KMS-11 (cell line): Measurements from ENCODE around the gene CNNM3.
A peak's percentile ranks its signal among the peaks of the same experiment; 100 is the strongest.

ENCODE experiments used
- H2AFZ ChIP-seq: fragments of 200-600 bp; sonication (generic); 2 replicates; pipeline ENCODE4 v1.6.1; 2016; ENCODE audit warnings: antibody characterized with exemption, mixed run types, low read depth
- H3K27ac ChIP-seq: fragments of 200-600 bp; sonication (generic); 2 replicates; pipeline ENCODE4 v1.6.1; 2016; ENCODE audit warnings: mild to moderate bottlenecking, mixed run types
- H3K27me3 ChIP-seq: fragments of 200-600 bp; sonication (generic); 2 replicates; pipeline ENCODE4 v1.6.1; 2017; ENCODE audit warnings: mild to moderate bottlenecking, low read depth, mixed run types, moderate library complexity; ENCODE audit not compliant: insufficient read depth
- H3K36me3 ChIP-seq: fragments of 200-600 bp; sonication (generic); 2 replicates; pipeline ENCODE4 v1.6.1; 2017; ENCODE audit warnings: mild to moderate bottlenecking, mixed run types; ENCODE audit not compliant: insufficient read depth
- H3K4me1 ChIP-seq: fragments of 200-600 bp; sonication (generic); 2 replicates; pipeline ENCODE4 v1.6.1; 2016; ENCODE audit warnings: mild to moderate bottlenecking, low read depth, mixed run types; ENCODE audit not compliant: poor library complexity, severe bottlenecking
- H3K4me2 ChIP-seq: fragments of 200-600 bp; sonication (generic); 2 replicates; pipeline ENCODE4 v1.7.0; 2016; ENCODE audit warnings: mild to moderate bottlenecking, mixed run types
- H3K4me3 ChIP-seq: fragments of 200-600 bp; sonication (generic); IDR thresholded peaks from 2 replicates; pipeline ENCODE4 v1.6.1; 2017; ENCODE audit warnings: low read depth, low read length, mixed read lengths; ENCODE audit not compliant: insufficient read depth
- H3K79me2 ChIP-seq: fragments of 200-600 bp; sonication (generic); 2 replicates; pipeline ENCODE4 v1.6.1; 2016; ENCODE audit warnings: low read depth, mixed run types; ENCODE audit not compliant: insufficient read depth
- H3K9ac ChIP-seq: fragments of 200-600 bp; sonication (generic); 2 replicates; pipeline ENCODE4 v1.6.1; 2016; ENCODE audit warnings: mild to moderate bottlenecking, mixed run types
- H4K20me1 ChIP-seq: fragments of 200-600 bp; sonication (generic); 2 replicates; pipeline ENCODE4 v1.6.1; 2016; ENCODE audit warnings: mild to moderate bottlenecking, mixed run types; ENCODE audit not compliant: insufficient read depth
- CTCF ChIP-seq: fragments of 200-600 bp; sonication (generic); conservative IDR thresholded peaks from 2 replicates; pipeline ENCODE4 v1.6.1; 2017; ENCODE audit warnings: low read depth, mild to moderate bottlenecking, antibody characterized with exemption, low read length, moderate library complexity, mixed read lengths

The CNNM3 gene

GRCh38 chr2:96848264-96848663 is 32.2 kb downstream of the CNNM3 start:
- H3K4me1 ChIP-seq, result peaks cover 97% of the 10 kb centered on the region
- H4K20me1 ChIP-seq, result no peaks in the 10 kb centered on the region
- H3K36me3 ChIP-seq, result peaks cover 12% of the 10 kb centered on the region; the same call in 1 of the 2 replicates
- peak overlapping the region; percentile 47; the same call in 1 of the 2 replicates for H3K9ac ChIP-seq
- no peak overlapping the region for H2AFZ ChIP-seq
- no peak for TF ChIP-seq CTCF
- H3K27ac ChIP-seq, result peak overlapping the region; percentile 93
- H3K79me2 ChIP-seq, result peaks cover 49% of the 10 kb centered on the region
- H3K4me3 ChIP-seq, result no peak overlapping the region
- peak overlapping the region; percentile 76 for H3K4me2 ChIP-seq
- no peaks in the 10 kb centered on the region for H3K27me3 ChIP-seq

GRCh38 chr2:96852667-96853066 is 36.6 kb downstream of the CNNM3 start:
- Histone ChIP-seq H3K9ac (no peak overlapping the region), H3K36me3 (peaks cover 16% of the 10 kb centered on the region; the same call in 1 of the 2 replicates), H3K27me3 (no peaks in the 10 kb centered on the region), H3K79me2 (peaks cover 82% of the 10 kb centered on the region), H3K4me2 (no peak overlapping the region), H3K4me3 (no peak overlapping the region), H3K27ac (no peak overlapping the region; the same call in 1 of the 2 replicates), H2AFZ (no peak overlapping the region), H3K4me1 (peaks cover 87% of the 10 kb centered on the region), H4K20me1 (peaks cover 8% of the 10 kb centered on the region; the same call in 1 of the 2 replicates)
- no peak for TF ChIP-seq CTCF

GRCh38 chr2:96853321-96853720 is 37.3 kb downstream of the CNNM3 start:
- no peak overlapping the region for H3K9ac ChIP-seq

GRCh38 chr2:96856776-96857666 is 41.0 kb downstream of the CNNM3 start:
- no peaks in the 10 kb centered on the region for H3K27me3 ChIP-seq
- peak overlapping the region; percentile 29 for H2AFZ ChIP-seq
- H4K20me1 ChIP-seq, result peaks cover 8% of the 10 kb centered on the region; the same call in 1 of the 2 replicates
- H3K4me1 ChIP-seq, result peaks cover 48% of the 10 kb centered on the region
- H3K36me3 ChIP-seq, result peaks cover 7% of the 10 kb centered on the region; the same call in 1 of the 2 replicates
- peak overlapping the region; percentile 99 for H3K27ac ChIP-seq
- no peak for TF ChIP-seq CTCF
- H3K4me3 ChIP-seq, result peak overlapping the region; percentile 19
- H3K4me2 ChIP-seq, result peak overlapping the region; percentile 75
- H3K79me2 ChIP-seq, result peaks cover 56% of the 10 kb centered on the region
- H3K9ac ChIP-seq, result peak overlapping the region; percentile 99

More at GRCh38 chr2:96853321-96853720, 37.3 kb downstream of the CNNM3 start:
- H3K27me3 ChIP-seq, result no peaks in the 10 kb centered on the region
- peaks cover 82% of the 10 kb centered on the region for H3K79me2 ChIP-seq
- peaks cover 16% of the 10 kb centered on the region; the same call in 1 of the 2 replicates for H3K36me3 ChIP-seq
- no peak overlapping the region for H3K4me3 ChIP-seq
- no peak overlapping the region for H2AFZ ChIP-seq
- no peak for TF ChIP-seq CTCF
- H3K4me2 ChIP-seq, result no peak overlapping the region
- no peak overlapping the region; the same call in 1 of the 2 replicates for H3K27ac ChIP-seq
- H4K20me1 ChIP-seq, result peaks cover 8% of the 10 kb centered on the region; the same call in 1 of the 2 replicates
- H3K4me1 ChIP-seq, result peaks cover 81% of the 10 kb centered on the region
